Neural cell (in vitro differentiated cells): Measurements from ENCODE around the gene RAPGEF2. TPM values are rescaled to one million over a fixed set of nuclear protein-coding genes. Genes with fewer than 3 reads are reported as not detected.

Experiments used
- H2AFZ ChIP-seq: fragments of 200-600, 300-800 bp; sonication (generic), shearing (Covaris generic); 2 replicates; pipeline ENCODE4 v1.6.0; 2014; ENCODE audit warnings: low read depth, mild to moderate bottlenecking, antibody characterized with exemption, low read length, moderate library complexity
- H3F3A ChIP-seq: fragments of 200-600 bp; shearing (Covaris generic); 2 replicates; pipeline ENCODE4 v1.6.1; 2016; ENCODE audit warnings: mild to moderate bottlenecking, moderate library complexity, mixed read lengths, antibody characterized with exemption, low read length; ENCODE audit not compliant: insufficient read depth, poor library complexity, severe bottlenecking
- H3K27ac ChIP-seq: fragments of 200-600, 300-800 bp; sonication (generic), shearing (Covaris generic); 2 replicates; pipeline ENCODE4 v1.5.1; 2014; ENCODE audit warnings: mild to moderate bottlenecking, low read length, moderate library complexity
- H3K27me3 ChIP-seq: fragments of 300-800, 200-600 bp; sonication (generic), shearing (Covaris generic); 2 replicates; pipeline ENCODE4 v1.6.0; 2014; ENCODE audit warnings: mild to moderate bottlenecking, low read depth, low read length, moderate library complexity; ENCODE audit not compliant: insufficient read depth
- H3K36me3 ChIP-seq: fragments of 300-800, 200-600 bp; sonication (generic), shearing (Covaris generic); 2 replicates; pipeline ENCODE4 v1.5.1; 2014; ENCODE audit warnings: mild to moderate bottlenecking, antibody characterized with exemption, low read length, moderate library complexity; ENCODE audit not compliant: insufficient read depth
- H3K4me2 ChIP-seq: fragments of 300-800, 200-600 bp; sonication (generic), shearing (Covaris generic); 2 replicates; pipeline ENCODE4 v1.6.0; 2014; ENCODE audit warnings: mild to moderate bottlenecking, low read length
- H3K4me3 ChIP-seq: fragments of 300-800, 200-600 bp; sonication (generic), shearing (Covaris generic); 2 replicates; pipeline ENCODE4 v1.5.1; 2014; ENCODE audit warnings: mild to moderate bottlenecking, low read length, moderate library complexity
- H3K79me2 ChIP-seq: fragments of 200-600 bp; shearing (Covaris generic); replicated peaks from 2 replicates; pipeline ENCODE4 v1.6.0; 2014; ENCODE audit warnings: mild to moderate bottlenecking, low read length, moderate library complexity; ENCODE audit not compliant: insufficient read depth
- H3K9ac ChIP-seq: fragments of 300-800, 200-600 bp; sonication (generic), shearing (Covaris generic); 2 replicates; pipeline ENCODE4 v1.6.1; 2016; ENCODE audit warnings: mild to moderate bottlenecking, low read length, mixed read lengths
- H3K9me2 ChIP-seq: fragments of 200-600 bp; shearing (Covaris generic); 2 replicates; pipeline ENCODE4 v1.6.1; 2016; ENCODE audit warnings: mild to moderate bottlenecking, low read length, mixed read lengths; ENCODE audit not compliant: insufficient read depth
- H3K9me3 ChIP-seq: fragments of 200-600, 300-800 bp; sonication (generic), shearing (Covaris generic); 2 replicates; pipeline ENCODE4 v1.6.1; 2016; ENCODE audit warnings: mild to moderate bottlenecking, mixed run types, low read length, moderate library complexity, mixed read lengths
- H4K20me1 ChIP-seq: fragments of 200-600 bp; shearing (Covaris generic); 2 replicates; pipeline ENCODE4 v1.6.1; 2016; ENCODE audit warnings: mild to moderate bottlenecking, mixed run types; ENCODE audit not compliant: insufficient read depth
- CTCF ChIP-seq: fragments of 450-650 bp; IDR thresholded peaks from 2 replicates; pipeline ENCODE4 v1.5.1; 2014; ENCODE audit warnings: antibody characterized with exemption, mild to moderate bottlenecking, moderate library complexity; ENCODE audit not compliant: poor library complexity, severe bottlenecking
- EP300 ChIP-seq: fragments of 450-650 bp; conservative IDR thresholded peaks from 2 replicates; pipeline ENCODE4 v1.6.1; 2014; ENCODE audit warnings: antibody characterized with exemption, mild to moderate bottlenecking, moderate library complexity; ENCODE audit not compliant: poor library complexity, severe bottlenecking
- EZH2 ChIP-seq: fragments of 200-600, 300-800 bp; shearing (Covaris generic), sonication (generic); IDR thresholded peaks from 2 replicates; pipeline ENCODE4 v1.6.1; 2014; ENCODE audit warnings: antibody characterized with exemption, low read length, borderline replicate concordance, mild to moderate bottlenecking; ENCODE audit not compliant: insufficient read depth, poor library complexity, severe bottlenecking
- MXI1 ChIP-seq: fragments of 450-650 bp; conservative IDR thresholded peaks from 2 replicates; pipeline ENCODE4 v1.6.1; 2014; ENCODE audit warnings: antibody characterized with exemption, mild to moderate bottlenecking; ENCODE audit not compliant: poor library complexity, severe bottlenecking
- POLR2AphosphoS5 ChIP-seq: IDR thresholded peaks from 2 replicates; pipeline ENCODE4 v1.6.1; 2012
- RAD21 ChIP-seq: fragments of 450-650 bp; conservative IDR thresholded peaks from 2 replicates; pipeline ENCODE4 v1.6.1; 2014; ENCODE audit warnings: antibody characterized with exemption, mild to moderate bottlenecking, moderate library complexity
- SMC3 ChIP-seq: fragments of 450-650 bp; conservative IDR thresholded peaks from 2 replicates; pipeline ENCODE4 v1.6.1; 2014; ENCODE audit warnings: antibody characterized with exemption, mild to moderate bottlenecking, moderate library complexity; ENCODE audit not compliant: poor library complexity
- TAF1 ChIP-seq: IDR thresholded peaks from 2 replicates; pipeline ENCODE4 v1.6.1; 2012; ENCODE audit warnings: low read depth
- polyA plus RNA-seq: library from polyadenylated mRNA; depleted of rRNA; stranded (reverse); fragments of >200 nt; gene quantifications from 2 replicates; pipeline ENCODE4 v1.2.3, GENCODE V29; 2014
- TF ChIP-seq, protein P1 (sequence below): IDR thresholded peaks from 2 replicates; pipeline ENCODE4 v1.6.1; 2012; ENCODE audit warnings: borderline replicate concordance

The RAPGEF2 gene
- polyA plus RNA-seq, 1 donor from 2014 or later, result 134 TPM

GRCh38 chr4:159291176-159291575 lies 188.3 kb downstream of the RAPGEF2 start:
- Histone ChIP-seq H3K9ac (no peak overlapping the region), H2AFZ (no peak overlapping the region), H3F3A (peaks cover 7% of the 10 kb centered on the region), H3K27ac (no peak overlapping the region), H3K36me3 (peaks cover 5% of the 10 kb centered on the region), H3K4me2 (no peak overlapping the region), H3K9me3 (no peaks in the 10 kb centered on the region), H3K79me2 (peaks cover 21% of the 10 kb centered on the region), H4K20me1 (peaks cover 3% of the 10 kb centered on the region), H3K9me2 (no peaks in the 10 kb centered on the region), H3K27me3 (no peaks in the 10 kb centered on the region), H3K4me3 (no peak overlapping the region)
- TF ChIP-seq POLR2AphosphoS5 (no peak), MXI1 (no peak), CTCF (no peak), SMC3 (no peak), RAD21 (no peak), EZH2 (no peak), TAF1 (no peak), EP300 (no peak)
- TF ChIP-seq, protein P1, sequence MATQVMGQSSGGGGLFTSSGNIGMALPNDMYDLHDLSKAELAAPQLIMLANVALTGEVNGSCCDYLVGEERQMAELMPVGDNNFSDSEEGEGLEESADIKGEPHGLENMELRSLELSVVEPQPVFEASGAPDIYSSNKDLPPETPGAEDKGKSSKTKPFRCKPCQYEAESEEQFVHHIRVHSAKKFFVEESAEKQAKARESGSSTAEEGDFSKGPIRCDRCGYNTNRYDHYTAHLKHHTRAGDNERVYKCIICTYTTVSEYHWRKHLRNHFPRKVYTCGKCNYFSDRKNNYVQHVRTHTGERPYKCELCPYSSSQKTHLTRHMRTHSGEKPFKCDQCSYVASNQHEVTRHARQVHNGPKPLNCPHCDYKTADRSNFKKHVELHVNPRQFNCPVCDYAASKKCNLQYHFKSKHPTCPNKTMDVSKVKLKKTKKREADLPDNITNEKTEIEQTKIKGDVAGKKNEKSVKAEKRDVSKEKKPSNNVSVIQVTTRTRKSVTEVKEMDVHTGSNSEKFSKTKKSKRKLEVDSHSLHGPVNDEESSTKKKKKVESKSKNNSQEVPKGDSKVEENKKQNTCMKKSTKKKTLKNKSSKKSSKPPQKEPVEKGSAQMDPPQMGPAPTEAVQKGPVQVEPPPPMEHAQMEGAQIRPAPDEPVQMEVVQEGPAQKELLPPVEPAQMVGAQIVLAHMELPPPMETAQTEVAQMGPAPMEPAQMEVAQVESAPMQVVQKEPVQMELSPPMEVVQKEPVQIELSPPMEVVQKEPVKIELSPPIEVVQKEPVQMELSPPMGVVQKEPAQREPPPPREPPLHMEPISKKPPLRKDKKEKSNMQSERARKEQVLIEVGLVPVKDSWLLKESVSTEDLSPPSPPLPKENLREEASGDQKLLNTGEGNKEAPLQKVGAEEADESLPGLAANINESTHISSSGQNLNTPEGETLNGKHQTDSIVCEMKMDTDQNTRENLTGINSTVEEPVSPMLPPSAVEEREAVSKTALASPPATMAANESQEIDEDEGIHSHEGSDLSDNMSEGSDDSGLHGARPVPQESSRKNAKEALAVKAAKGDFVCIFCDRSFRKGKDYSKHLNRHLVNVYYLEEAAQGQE, result no peak

DNA sequence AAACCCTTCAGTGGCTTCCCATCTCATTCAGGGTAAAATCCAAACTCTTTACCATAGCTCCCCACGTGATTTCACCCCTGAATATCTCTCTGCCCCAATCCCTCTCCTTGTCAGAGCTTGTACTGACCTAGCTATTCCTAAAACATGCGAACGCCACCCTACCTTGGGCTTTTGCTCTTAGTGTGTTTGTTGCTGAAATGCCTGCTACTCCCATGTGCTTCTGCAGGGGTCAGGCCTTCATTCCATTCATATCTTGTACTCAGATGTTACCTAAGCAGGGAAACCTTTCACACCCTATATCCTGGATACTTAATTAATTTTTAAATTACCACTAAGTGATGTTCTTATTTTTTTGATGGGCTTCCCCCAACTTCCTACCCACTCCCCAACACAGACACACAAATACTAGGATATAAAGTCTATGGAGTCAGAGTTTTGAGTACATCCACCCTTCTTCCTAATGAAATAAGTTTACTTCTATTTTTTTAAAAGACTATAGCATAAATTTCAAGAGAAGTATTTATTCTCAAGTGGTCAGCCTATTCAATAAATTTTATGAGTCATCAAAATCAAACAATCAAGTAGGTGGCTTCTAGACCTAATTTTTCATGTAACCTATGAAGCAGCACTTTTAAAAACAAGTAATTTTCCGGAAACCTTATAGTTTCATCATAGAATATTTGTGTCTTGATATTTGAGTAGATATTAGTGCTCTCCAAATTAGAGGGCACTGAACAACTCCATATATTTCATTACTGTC lies 189.4 kb downstream of the RAPGEF2 start:
- no peaks in the 10 kb centered on the region for H3K9me2 ChIP-seq
- no peak overlapping the region for H3K9ac ChIP-seq
- H3K4me3 ChIP-seq, result no peak overlapping the region
- H2AFZ ChIP-seq, result no peak overlapping the region
- peaks cover 3% of the 10 kb centered on the region for H4K20me1 ChIP-seq
- H3K36me3 ChIP-seq, result no peaks in the 10 kb centered on the region
- H3K4me2 ChIP-seq, result no peak overlapping the region
- peaks cover 22% of the 10 kb centered on the region for H3K79me2 ChIP-seq
- no peaks in the 10 kb centered on the region for H3K27me3 ChIP-seq
- no peak overlapping the region for H3K27ac ChIP-seq
- H3K9me3 ChIP-seq, result no peaks in the 10 kb centered on the region
- peaks cover 7% of the 10 kb centered on the region for H3F3A ChIP-seq
- no peak for TF ChIP-seq EZH2
- no peak for TF ChIP-seq CTCF
- no peak for TF ChIP-seq MXI1
- no peak for TF ChIP-seq SMC3
